GM10266 (cell line): ENCODE measurements around the gene NHERF1.

Source experiments
- DNase-seq: peaks from one replicate; pipeline ENCODE4 v3.0.0; 2012; ENCODE audit errors: extremely low spot score
- CTCF ChIP-seq: IDR thresholded peaks from 2 replicates; pipeline ENCODE4 v1.5.1; 2012; ENCODE audit warnings: mild to moderate bottlenecking, low read depth; ENCODE audit not compliant: control insufficient read depth, insufficient read depth; ENCODE audit errors: missing control alignments

The NHERF1 gene

GRCh38 chr17:74779501-74779900 lies 31.1 kb downstream of the NHERF1 start:
- DNase-seq, result no peak
- no peak for TF ChIP-seq CTCF

- TF ChIP-seq CTCF, result no peak
- peak; percentile 54 for DNase-seq
Observed at GRCh38 chr17:74779948-74780400, 31.5 kb downstream of the NHERF1 start.

- peak; percentile 62 for DNase-seq
- peak; percentile 37 for TF ChIP-seq CTCF
Observed at GRCh38 chr17:74780443-74781238, 32.2 kb downstream of the NHERF1 start.

GRCh38 chr17:74782571-74782970 lies 34.1 kb downstream of the NHERF1 start:
- no peak for DNase-seq
- TF ChIP-seq CTCF, result no peak

- TF ChIP-seq CTCF, result no peak
- no peak for DNase-seq
Observed at GRCh38 chr17:74784125-74784810, 35.8 kb downstream of the NHERF1 start.

GRCh38 chr17:74785096-74785980 lies 36.9 kb downstream of the NHERF1 start:
- no peak for DNase-seq
- no peak for TF ChIP-seq CTCF
